ENCODE measurements around the gene SEZ6L.

DNA sequence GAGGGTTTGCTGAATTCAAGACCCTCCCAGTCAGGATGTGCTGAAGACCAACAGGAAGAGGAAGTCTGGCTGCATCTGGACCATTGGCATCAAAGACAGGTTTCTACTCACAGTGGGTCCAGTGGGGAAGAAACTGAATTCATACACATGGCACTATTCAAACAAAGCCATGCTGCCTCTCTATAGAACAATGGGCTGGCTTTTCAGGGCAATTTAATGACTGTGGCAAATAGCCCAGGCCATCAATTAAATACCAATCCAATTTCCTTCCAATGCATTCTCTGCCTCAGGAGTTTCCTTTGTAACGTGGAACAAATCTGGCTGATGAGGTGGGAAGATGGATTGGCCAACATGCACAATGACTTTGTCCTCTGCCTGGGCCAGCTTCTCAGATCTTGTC is 98.6 kb downstream of the SEZ6L start:
- TF ChIP-seq, protein P1, sequence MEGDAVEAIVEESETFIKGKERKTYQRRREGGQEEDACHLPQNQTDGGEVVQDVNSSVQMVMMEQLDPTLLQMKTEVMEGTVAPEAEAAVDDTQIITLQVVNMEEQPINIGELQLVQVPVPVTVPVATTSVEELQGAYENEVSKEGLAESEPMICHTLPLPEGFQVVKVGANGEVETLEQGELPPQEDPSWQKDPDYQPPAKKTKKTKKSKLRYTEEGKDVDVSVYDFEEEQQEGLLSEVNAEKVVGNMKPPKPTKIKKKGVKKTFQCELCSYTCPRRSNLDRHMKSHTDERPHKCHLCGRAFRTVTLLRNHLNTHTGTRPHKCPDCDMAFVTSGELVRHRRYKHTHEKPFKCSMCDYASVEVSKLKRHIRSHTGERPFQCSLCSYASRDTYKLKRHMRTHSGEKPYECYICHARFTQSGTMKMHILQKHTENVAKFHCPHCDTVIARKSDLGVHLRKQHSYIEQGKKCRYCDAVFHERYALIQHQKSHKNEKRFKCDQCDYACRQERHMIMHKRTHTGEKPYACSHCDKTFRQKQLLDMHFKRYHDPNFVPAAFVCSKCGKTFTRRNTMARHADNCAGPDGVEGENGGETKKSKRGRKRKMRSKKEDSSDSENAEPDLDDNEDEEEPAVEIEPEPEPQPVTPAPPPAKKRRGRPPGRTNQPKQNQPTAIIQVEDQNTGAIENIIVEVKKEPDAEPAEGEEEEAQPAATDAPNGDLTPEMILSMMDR (IDR thresholded peaks at IDR 0.05 in 2 of 3, conservative IDR thresholded peaks at IDR 0.05 in 1 of 3; ENCODE audit: borderline replicate concordance in 1 of 3, insufficient read depth in 1 of 3, low read depth in 2 of 3, low read length in 2 of 3), result no peak
- TF ChIP-seq EZH2 (IDR thresholded peaks at IDR 0.05) (no peak), SP1 (IDR thresholded peaks at IDR 0.05; ENCODE audit: low read depth) (no peak), TCF7L2 (IDR thresholded peaks at IDR 0.05; ENCODE audit: borderline replicate concordance, extremely low read depth, insufficient read depth, insufficient read length) (no peak), POLR2AphosphoS5 (IDR thresholded peaks at IDR 0.05; ENCODE audit: low read depth, low read length) (no peak), POLR2A (IDR thresholded peaks at IDR 0.05; ENCODE audit: borderline replicate concordance, extremely low read depth, insufficient read depth, insufficient read length) (no peak)
- TF ChIP-seq, protein P2, sequence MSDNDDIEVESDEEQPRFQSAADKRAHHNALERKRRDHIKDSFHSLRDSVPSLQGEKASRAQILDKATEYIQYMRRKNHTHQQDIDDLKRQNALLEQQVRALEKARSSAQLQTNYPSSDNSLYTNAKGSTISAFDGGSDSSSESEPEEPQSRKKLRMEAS (IDR thresholded peaks at IDR 0.05), result no peak
- TF ChIP-seq, protein P3, sequence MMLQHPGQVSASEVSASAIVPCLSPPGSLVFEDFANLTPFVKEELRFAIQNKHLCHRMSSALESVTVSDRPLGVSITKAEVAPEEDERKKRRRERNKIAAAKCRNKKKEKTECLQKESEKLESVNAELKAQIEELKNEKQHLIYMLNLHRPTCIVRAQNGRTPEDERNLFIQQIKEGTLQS (IDR thresholded peaks at IDR 0.05), result no peak

All from HCT116 (cell line).